Fibroblast of pulmonary artery (primary cell): ENCODE measurements around the gene LRRC71.

ENCODE experiments used
- DNase-seq: peaks from one replicate; pipeline ENCODE4 v3.0.0-alpha.2; 2010; ENCODE audit warnings: low read depth
- H3K4me3 ChIP-seq: replicated peaks from 2 replicates; pipeline ENCODE4 v1.5.1; 2011; ENCODE audit warnings: low read depth, mild to moderate bottlenecking, control low read depth, low read length, moderate library complexity
- TF ChIP-seq, protein P1 (sequence below): IDR thresholded peaks from 2 replicates; pipeline ENCODE4 v1.5.1; 2011; ENCODE audit warnings: mild to moderate bottlenecking, control low read depth, low read length, inconsistent platforms; ENCODE audit errors: missing control alignments

The LRRC71 gene

DNA sequence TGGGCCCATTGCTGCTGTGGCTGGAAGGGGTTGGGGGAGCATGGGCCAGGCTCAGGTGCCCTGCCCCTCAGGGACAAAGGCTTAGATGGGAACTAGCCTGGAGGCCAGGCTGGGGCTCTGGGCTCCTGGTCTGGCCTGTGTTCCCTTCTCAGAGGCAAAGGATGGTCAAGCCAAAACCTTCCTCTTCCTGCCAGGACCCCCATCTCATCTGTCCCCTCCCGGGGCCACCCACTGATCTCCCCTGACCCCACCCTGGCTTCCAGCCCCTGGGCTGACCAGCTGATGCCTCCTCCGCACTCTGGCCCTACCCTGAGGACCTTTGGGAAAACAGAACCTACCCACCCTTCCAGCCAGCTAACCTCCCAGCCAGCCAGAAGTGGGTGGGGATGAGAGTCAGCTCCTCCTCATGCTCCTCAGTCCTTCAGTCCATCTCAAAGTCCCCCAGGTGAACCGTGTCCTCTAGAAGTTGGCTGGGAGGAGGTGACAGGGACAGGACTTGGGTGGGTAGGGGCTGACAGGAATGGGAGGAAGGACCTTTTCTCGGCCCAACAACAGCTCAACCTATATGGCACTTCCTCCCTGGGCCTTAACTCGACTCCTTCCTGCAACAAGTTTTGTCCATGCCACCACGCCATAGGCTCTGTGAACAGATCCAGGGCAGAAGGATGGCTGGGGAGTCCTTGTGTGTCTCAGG is 19.4 kb upstream of the LRRC71 start:
- H3K4me3 ChIP-seq: no peak overlapping the region
- TF ChIP-seq, protein P1, sequence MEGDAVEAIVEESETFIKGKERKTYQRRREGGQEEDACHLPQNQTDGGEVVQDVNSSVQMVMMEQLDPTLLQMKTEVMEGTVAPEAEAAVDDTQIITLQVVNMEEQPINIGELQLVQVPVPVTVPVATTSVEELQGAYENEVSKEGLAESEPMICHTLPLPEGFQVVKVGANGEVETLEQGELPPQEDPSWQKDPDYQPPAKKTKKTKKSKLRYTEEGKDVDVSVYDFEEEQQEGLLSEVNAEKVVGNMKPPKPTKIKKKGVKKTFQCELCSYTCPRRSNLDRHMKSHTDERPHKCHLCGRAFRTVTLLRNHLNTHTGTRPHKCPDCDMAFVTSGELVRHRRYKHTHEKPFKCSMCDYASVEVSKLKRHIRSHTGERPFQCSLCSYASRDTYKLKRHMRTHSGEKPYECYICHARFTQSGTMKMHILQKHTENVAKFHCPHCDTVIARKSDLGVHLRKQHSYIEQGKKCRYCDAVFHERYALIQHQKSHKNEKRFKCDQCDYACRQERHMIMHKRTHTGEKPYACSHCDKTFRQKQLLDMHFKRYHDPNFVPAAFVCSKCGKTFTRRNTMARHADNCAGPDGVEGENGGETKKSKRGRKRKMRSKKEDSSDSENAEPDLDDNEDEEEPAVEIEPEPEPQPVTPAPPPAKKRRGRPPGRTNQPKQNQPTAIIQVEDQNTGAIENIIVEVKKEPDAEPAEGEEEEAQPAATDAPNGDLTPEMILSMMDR: no peak

DNA sequence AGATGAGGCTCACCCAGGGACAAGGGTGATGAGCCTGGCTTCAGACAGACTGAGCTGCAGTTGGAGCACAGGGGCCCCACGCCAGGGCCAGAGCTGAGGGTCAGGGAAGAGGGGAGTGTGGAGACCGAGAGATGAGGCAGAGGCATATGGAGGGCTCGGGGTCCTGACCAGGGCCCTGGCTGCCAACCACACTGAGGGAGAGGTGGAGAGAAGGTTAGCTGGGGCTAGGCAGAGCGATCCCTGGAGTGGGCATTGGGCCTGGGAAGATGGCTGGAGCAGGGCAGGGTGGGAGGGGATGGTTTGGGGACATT is 18.9 kb upstream of the LRRC71 start:
- no peak for DNase-seq
- no peak overlapping the region for H3K4me3 ChIP-seq
- TF ChIP-seq, protein P1: no peak

More for the DNA sequence above, 19.4 kb upstream of the LRRC71 start:
- no peak for DNase-seq

DNA sequence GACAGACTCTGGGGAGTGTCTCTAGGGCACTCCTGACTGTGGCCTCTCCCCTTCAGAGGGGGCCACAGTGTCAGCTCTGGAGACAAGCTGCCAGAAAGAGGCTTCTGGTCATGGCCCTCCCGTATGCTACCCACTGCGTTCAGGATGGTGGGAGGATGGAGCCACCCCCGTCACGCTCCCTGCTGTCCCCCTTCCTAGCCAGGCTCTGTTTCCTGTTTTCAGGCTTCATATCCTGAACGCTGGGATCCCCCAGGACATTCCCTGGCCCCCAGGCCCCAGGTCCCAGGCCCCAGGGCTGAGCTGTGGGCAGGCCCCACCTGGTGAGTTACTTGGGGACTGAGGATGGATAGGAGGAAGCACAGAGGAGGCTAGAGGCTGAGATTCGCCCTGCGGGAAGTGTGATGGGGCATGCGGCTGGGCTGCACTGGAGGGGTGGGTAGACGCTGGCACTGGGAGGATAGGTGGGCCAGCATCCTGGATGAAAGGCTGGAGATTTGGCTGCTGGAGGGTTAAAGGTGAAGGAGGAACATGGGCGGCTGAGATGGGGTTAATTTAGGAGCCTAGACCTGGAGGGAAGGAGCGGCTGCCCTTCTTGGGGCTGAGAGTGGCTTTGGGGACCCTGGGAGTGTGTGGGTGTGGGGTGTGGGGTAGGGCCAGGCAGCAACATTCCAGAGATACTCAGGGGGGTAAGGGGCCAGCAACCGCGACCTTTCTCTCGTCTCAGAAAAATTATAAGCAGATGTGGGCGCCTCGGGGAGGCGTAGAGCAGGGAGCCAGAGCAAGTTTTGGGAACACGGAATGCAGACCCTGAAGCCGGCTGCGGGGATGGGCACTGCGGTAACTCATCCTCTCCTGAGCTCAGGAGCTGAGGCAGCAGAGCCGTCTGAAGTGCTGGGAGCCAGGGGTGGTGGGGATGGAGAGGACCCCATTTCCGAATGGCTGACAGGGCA is 18.2 kb upstream of the LRRC71 start:
- DNase-seq: no peak
- H3K4me3 ChIP-seq: no peak overlapping the region
- TF ChIP-seq, protein P1: no peak

DNA sequence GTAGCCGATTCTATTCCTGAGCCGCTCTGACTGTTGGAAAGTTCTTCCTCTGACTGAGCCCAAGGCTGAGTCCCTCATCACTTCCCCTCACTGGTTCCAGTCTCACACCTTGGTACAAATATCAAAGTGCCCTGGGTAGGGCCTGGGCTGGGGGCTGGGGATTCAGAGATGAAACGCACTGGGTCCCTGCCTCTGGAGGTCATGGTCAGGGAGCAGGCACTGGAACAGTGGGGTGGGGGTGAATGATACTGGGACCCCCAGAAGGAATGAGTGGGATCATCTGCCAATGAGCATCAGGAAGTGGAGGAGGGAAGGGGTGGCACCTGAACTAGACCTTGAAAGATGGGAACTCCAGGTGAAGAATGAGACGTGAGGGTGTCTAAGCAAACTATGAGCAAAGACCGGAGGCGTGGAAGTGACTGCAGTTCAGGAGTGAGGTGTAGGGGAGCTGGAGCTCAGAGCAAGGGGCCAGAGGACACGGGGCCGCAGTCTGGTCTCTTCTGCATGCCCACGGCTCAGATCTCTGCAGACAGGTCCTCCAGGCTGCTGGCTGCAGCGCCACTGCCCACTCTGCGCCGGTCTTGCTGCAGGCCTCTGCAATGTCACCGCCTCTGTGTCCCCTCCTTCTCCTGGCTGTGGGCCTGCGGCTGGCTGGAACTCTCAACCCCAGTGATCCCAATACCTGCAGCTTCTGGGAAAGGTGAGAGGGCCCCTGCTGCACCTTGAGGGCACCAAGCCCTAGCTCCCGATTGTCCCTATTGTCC is 16.9 kb upstream of the LRRC71 start:
- TF ChIP-seq, protein P1: no peak
- no peak for DNase-seq
- H3K4me3 ChIP-seq: no peak overlapping the region

DNA sequence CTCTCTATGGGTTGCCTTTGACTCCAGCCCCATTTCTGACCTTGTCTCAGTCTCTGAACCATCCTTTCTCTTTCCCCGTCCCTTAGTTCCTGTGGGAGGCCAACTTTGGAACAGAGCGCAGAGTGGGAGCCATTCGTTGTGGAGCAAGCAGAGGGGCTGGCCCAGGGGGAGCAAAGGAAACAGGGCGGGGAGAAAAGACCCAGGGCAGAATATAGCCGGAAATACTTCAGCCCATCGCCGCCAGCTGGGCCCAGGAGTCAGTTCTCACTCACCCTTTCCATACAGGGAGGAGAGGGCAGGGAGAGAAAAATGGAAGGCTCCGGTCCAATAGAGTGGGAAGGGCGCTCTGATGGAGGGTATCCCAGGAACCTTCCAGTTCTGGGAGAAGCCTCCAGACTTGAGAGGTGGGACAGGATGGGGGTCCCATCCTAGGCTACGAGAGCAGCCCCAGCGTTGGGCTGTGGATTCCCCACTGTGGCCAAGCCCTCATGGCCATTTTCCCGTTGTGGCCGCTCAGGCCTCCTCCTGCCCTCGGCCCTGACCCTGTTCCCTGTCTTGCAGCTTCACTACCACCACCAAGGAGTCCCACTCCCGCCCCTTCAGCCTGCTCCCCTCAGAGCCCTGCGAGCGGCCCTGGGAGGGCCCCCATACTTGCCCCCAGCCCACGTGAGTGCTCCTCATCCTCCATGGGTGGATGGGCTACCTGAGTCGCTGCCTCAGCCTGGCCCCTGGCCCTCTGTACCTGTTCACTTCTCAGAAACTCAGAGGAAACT is 16.1 kb upstream of the LRRC71 start:
- TF ChIP-seq, protein P1: no peak
- no peak for DNase-seq
- no peak overlapping the region for H3K4me3 ChIP-seq

DNA sequence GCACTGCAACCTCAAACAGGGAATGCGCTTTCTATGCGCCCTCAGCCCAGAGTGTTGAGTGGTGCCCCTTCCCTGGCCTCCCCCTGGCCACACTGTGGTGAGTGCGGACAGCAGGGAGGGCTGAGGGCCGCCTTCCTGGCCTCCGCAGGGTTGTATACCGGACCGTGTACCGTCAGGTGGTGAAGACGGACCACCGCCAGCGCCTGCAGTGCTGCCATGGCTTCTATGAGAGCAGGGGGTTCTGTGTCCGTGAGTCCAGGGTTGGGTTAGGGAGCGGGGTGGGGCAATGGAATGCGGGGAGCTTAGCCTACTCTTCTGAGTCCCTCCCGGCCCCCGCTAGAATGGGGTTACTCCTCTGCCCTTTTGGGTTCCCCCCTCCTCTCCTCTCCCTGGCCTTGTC is 15.3 kb upstream of the LRRC71 start:
- TF ChIP-seq, protein P1: no peak
- no peak overlapping the region for H3K4me3 ChIP-seq
- DNase-seq: no peak
